Measurements from ENCODE around the gene NBPF9.
"Not testable (repeated sequence)": the region's sequence is repeated elsewhere in the genome, so short reads cannot be mapped to it uniquely, and the experiment has no call there.

NBPF9 gene

GRCh38 chr1:149103109-149104081 lies at the start of gene NBPF9:
NBPF9 (minus strand) TSS chr1:149103551; CDS start chr1:149082139, 21,412 bp downstream.
- DNase-seq, result peak; percentile 33

- not testable (repeated sequence) for DNase-seq
Observed at GRCh38 chr1:149149909-149150308, 46.6 kb upstream of the NBPF9 start.

- not testable (repeated sequence) for DNase-seq
Observed at GRCh38 chr1:149137585-149137984, 34.2 kb upstream of the NBPF9 start.

GRCh38 chr1:149130938-149131337 lies 27.6 kb upstream of the NBPF9 start:
- DNase-seq, result not testable (repeated sequence)

GRCh38 chr1:149129245-149129644 lies 25.9 kb upstream of the NBPF9 start:
- DNase-seq, result not testable (repeated sequence)

GRCh38 chr1:149126555-149127145 lies 23.3 kb upstream of the NBPF9 start:
- not testable (repeated sequence) for DNase-seq

- DNase-seq, result peak; percentile 2
Observed at GRCh38 chr1:149123948-149124926, 20.9 kb upstream of the NBPF9 start.

GRCh38 chr1:149112828-149113227 lies 9.5 kb upstream of the NBPF9 start:
- DNase-seq, result not testable (repeated sequence)

GRCh38 chr1:149110343-149110742 lies 7.0 kb upstream of the NBPF9 start:
- DNase-seq, result not testable (repeated sequence)

GRCh38 chr1:149102574-149102973 lies 777 bp downstream of the NBPF9 start:
- DNase-seq, result peak; percentile 41

GRCh38 chr1:149098276-149098675 lies 5.1 kb downstream of the NBPF9 start:
- DNase-seq, result not testable (repeated sequence)

GRCh38 chr1:149093155-149093554 lies 10.2 kb downstream of the NBPF9 start:
- not testable (repeated sequence) for DNase-seq

- DNase-seq, result not testable (repeated sequence)
Observed at GRCh38 chr1:149075505-149076127, 27.7 kb downstream of the NBPF9 start.

- not testable (repeated sequence) for DNase-seq
Observed at GRCh38 chr1:149064611-149065010, 38.7 kb downstream of the NBPF9 start.

GRCh38 chr1:149043056-149043455 lies 60.3 kb downstream of the NBPF9 start:
- DNase-seq, result not testable (repeated sequence)

GRCh38 chr1:149033916-149034315 lies 69.4 kb downstream of the NBPF9 start:
- DNase-seq, result not testable (repeated sequence)

GRCh38 chr1:149024327-149024726 lies 79.0 kb downstream of the NBPF9 start:
- not testable (repeated sequence) for DNase-seq

- not testable (repeated sequence) for DNase-seq
Observed at GRCh38 chr1:149018577-149018976, 84.8 kb downstream of the NBPF9 start.

GRCh38 chr1:149016626-149017025 lies 86.7 kb downstream of the NBPF9 start:
- DNase-seq, result not testable (repeated sequence)

- DNase-seq, result not testable (repeated sequence)
Observed at GRCh38 chr1:149015522-149015921, 87.8 kb downstream of the NBPF9 start.

GRCh38 chr1:149013513-149013912 lies 89.8 kb downstream of the NBPF9 start:
- DNase-seq, result not testable (repeated sequence)

- DNase-seq, result not testable (repeated sequence)
Observed at GRCh38 chr1:149012599-149012998, 90.8 kb downstream of the NBPF9 start.

All from stimulated activated CD4-positive, alpha-beta T cell treated with anti-CD3 and anti-CD28 coated beads, Interleukin-1b, Interleukin-23, amount 100 ng/mL, for 48 hours (primary cell).